Progenitor cell of endocrine pancreas (in vitro differentiated cells): Measurements from ENCODE around the gene RBL1. TPM values are rescaled to one million over a fixed set of nuclear protein-coding genes. Genes with fewer than 3 reads are reported as not detected.
A peak's percentile ranks its signal among the peaks of the same experiment; 100 is the strongest.

Experiments
- DNase-seq: peaks from one replicate; pipeline ENCODE4 v3.0.0; 2021; ENCODE audit warnings: low spot score; ENCODE audit not compliant: unreplicated experiment
- H3K27ac Mint-ChIP-seq: 2 replicates; pipeline ENCODE4 v1.8.0; 2021; ENCODE audit warnings: mild to moderate bottlenecking, moderate library complexity, mixed read lengths
- H3K27me3 Mint-ChIP-seq: 2 replicates; pipeline ENCODE4 v1.8.0; 2021; ENCODE audit warnings: mixed read lengths
- H3K36me3 Mint-ChIP-seq: 2 replicates; pipeline ENCODE4 v1.8.0; 2022; ENCODE audit warnings: mixed read lengths; ENCODE audit not compliant: insufficient read depth
- H3K4me1 Mint-ChIP-seq: 2 replicates; pipeline ENCODE4 v1.8.0; 2021; ENCODE audit warnings: low read depth, mixed read lengths
- H3K4me3 Mint-ChIP-seq: 2 replicates; pipeline ENCODE4 v1.8.0; 2021; ENCODE audit warnings: low read depth, mild to moderate bottlenecking, moderate library complexity, mixed read lengths
- H3K9me3 Mint-ChIP-seq: 2 replicates; pipeline ENCODE4 v1.8.0; 2021; ENCODE audit warnings: low read depth, mixed read lengths
- CTCF ChIP-seq: fragments of 200-600 bp; sonication (generic); IDR thresholded peaks from one replicate; pipeline ENCODE4 v1.5.0; 2021; ENCODE audit warnings: antibody characterized with exemption, mild to moderate bottlenecking; ENCODE audit not compliant: unreplicated experiment
- total RNA-seq: library from RNA; stranded (reverse); gene quantifications from 2 replicates; pipeline ENCODE4 v1.2.1, GENCODE V29; 2021

RBL1 gene
- total RNA-seq, 1 donor from 2014 or later: 13.3 TPM

- H3K27ac Mint-ChIP-seq: no peak overlapping the region
- H3K9me3 Mint-ChIP-seq: no peaks in the 10 kb centered on the region
- no peak for TF ChIP-seq CTCF
- H3K4me3 Mint-ChIP-seq: peak overlapping the region; percentile 88
- no peaks in the 10 kb centered on the region for H3K36me3 Mint-ChIP-seq
- peaks cover 16% of the 10 kb centered on the region for H3K4me1 Mint-ChIP-seq
- peaks cover 12% of the 10 kb centered on the region for H3K27me3 Mint-ChIP-seq
- no peak for DNase-seq
These were observed 145.2 kb downstream of the RBL1 start for GRCh38 chr20:36950414-36951197.

Other genes starting within 250 kb of the RBL1 start
- 0.34 and 0.38 TPM in 2 replicates for gene TLDC2, start 219.9 kb downstream of the RBL1 start, total RNA-seq
- gene SAMHD1, start 144.3 kb downstream of the RBL1 start, total RNA-seq: 15.1 and 17.1 TPM in 2 replicates
- 213 and 216 TPM in 2 replicates for gene RPN2, start 83.3 kb upstream of the RBL1 start, total RNA-seq
- gene MROH8, start 83.6 kb upstream of the RBL1 start, total RNA-seq: 5.7 and 6.1 TPM in 2 replicates
- gene GHRH, start 165.8 kb upstream of the RBL1 start, total RNA-seq: 0.75 TPM in 1 of 2 replicates, not detected in the other
- 39.4 and 41.2 TPM in 2 replicates for gene MANBAL, start 193.7 kb upstream of the RBL1 start, total RNA-seq